Measurements from ENCODE around the gene ALPK1.
"Not testable (repeated sequence)": the region's sequence is repeated elsewhere in the genome, so short reads cannot be mapped to it uniquely, and the experiment has no call there.

The ALPK1 gene

DNA sequence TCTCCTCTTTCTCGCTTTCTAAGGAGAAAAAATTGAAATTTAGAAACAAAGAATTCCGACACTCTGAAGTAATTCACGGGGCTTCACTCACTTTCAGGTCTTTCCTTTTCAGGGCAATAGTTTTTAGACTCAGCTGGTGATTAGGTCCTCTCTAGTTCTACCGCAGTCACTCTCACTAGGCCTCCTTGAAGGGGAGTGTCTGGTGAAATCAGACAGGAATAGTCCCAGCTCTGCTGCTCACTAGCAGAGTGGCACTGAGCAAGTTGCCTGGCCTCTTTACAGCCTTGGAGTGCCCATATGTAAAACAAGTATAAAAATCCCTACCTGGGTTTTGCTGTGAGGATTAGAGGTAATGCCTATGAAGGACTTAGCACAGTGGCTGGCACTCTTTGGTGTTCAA lies 154.7 kb downstream of the ALPK1 start:
- no peak for DNase-seq (ENCODE audit: low spot score)

DNA sequence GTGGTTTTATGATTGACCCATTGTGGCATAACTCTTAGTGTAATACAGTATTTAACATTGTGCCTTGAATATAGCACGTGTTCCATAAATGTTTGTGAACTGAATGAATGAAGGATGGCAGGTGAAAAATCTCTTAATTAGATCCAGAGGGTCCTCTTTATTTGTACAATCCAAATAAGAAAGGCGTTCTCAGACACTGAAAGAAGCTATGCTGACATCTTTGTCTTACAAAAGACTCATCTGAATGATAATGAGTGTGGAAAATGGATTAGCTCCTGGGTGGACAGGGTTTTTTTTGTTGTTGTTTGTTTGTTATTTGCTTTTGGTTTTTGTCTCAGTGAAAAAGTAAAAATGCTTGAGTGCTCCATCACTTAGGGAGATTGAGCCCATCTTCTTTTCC lies 156.2 kb downstream of the ALPK1 start:
- DNase-seq (ENCODE audit: low spot score) = no peak

- no peak for DNase-seq (ENCODE audit: low spot score)
Observed at GRCh38 chr4:112472318-112472717, 175.1 kb downstream of the ALPK1 start.

GRCh38 chr4:112473985-112474384 lies 176.8 kb downstream of the ALPK1 start:
- no peak for DNase-seq (ENCODE audit: low spot score)

DNA sequence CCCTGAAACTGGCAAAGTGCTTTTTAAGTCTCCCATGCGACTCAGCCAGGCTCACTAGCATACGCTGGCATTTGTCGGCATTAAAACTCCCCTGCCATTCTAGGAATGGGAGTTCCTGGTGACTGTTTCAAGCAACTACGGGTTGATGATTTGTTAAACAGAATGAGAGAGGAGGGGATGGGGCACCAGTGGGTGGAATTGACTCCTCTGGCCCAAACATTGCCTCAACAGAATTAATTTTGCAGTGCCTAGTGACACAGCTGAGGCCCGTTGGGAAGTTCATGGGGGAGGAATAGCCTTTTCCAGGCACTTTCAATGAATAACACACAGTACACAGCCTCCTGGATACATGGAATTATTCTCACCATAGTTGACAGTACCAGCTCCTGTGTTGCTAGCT lies 188.8 kb downstream of the ALPK1 start:
- no peak for DNase-seq (ENCODE audit: low spot score)

DNA sequence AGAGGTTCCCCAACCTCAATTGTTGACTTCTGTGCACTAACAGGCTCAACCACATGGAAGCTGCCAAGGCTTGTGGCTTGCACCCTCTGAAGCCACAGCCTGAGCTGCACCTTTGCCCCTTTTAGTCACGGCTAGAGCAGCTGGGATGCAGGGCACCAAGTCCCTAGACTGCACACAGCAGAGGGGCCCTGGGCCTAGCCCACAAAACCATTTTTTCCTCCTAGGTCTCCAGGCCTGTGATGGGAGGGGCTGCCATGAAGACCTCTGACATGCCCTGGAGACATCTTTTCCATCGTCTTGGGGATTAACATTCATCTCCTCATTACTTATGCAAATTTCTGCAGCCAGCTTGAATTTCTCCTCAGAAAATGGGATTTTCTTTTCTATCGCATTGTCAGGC lies 193.6 kb downstream of the ALPK1 start:
- DNase-seq (ENCODE audit: low spot score) = not testable (repeated sequence)
